GM20431 (cell line): ENCODE measurements around the gene TGFB1.
"Not testable (repeated sequence)": the region's sequence is repeated elsewhere in the genome, so short reads cannot be mapped to it uniquely, and the experiment has no call there.

Source experiments
- in situ Hi-C: fragments of 300-500 bp; cut with MseI, MboI; formaldehyde crosslinking; loops from one replicate; pipeline ENCODE4 v1.15.0; 2020; ENCODE audit warnings: low sequenced_read_pairs; ENCODE audit not compliant: unreplicated experiment

TGFB1 gene

DNA sequence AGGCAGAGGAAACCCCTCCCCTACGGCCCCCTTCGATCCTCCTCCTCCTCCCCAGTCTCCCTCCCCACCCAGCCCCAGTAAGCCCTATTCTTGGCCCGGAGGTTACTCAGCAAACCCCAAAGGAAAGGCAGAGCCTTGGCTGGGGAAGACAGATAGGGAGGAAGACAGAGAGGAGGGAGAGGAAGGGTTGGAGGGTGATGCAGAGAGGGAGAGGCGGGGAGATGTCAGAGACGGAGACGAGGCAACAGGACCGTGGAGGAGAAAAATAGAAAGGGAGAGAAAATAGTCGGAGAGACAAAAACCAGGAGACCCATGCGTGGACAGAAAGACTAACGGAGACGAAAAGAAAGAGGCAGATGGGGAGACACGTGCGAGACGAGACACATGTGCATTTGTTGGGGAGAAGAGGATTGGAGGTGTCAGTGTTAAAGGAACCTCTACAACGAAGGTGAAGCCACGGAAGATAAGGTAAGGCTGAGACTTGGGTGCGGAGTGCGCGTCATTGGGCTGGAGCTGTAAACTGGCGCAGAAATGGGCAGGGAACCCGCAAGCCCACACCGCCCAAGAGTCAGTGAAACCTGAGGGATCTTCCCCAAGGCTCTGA is 2.9 kb downstream of the TGFB1 start:
- in situ Hi-C loops, result no loop called here

DNA sequence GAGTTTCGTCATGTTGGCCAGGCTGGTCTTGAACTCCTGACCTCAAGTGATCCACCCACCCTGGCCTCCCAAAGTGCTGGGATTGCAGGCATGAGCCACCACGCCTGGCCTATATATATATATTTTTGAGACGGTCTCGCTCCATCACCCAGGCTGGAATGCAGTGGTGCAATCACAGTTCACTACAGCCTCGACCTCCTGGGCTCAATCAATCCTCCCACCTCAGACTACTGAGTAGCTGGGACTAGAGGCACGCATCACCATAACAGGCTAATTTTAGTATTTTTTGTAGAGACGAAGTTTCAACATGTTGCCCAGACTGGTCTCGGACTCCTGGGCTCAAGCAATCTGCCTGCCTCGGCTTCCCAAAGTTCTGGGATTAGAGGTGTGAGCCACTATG is 6.8 kb downstream of the TGFB1 start:
- in situ Hi-C loops, result not testable (repeated sequence)

DNA sequence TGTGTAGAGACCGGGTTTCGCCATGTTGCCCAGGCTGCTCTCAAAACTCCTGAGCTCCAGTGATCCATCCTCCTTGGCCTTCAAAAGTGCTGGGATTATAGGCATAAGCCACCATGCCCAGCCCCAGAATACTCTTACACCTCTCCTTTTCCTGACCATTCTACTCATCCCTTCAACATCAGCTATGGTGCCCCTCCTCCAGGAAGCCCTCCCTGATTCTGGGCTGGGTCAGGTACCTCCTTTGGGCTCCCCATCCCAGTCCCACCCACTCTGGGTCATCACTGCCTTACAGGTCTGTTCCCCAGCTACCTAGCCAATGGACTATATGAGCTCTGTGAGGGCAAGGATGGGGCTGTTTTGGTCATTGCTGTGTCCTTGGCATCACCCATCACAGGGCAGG is 9.6 kb downstream of the TGFB1 start:
- in situ Hi-C loops, result no loop called here

DNA sequence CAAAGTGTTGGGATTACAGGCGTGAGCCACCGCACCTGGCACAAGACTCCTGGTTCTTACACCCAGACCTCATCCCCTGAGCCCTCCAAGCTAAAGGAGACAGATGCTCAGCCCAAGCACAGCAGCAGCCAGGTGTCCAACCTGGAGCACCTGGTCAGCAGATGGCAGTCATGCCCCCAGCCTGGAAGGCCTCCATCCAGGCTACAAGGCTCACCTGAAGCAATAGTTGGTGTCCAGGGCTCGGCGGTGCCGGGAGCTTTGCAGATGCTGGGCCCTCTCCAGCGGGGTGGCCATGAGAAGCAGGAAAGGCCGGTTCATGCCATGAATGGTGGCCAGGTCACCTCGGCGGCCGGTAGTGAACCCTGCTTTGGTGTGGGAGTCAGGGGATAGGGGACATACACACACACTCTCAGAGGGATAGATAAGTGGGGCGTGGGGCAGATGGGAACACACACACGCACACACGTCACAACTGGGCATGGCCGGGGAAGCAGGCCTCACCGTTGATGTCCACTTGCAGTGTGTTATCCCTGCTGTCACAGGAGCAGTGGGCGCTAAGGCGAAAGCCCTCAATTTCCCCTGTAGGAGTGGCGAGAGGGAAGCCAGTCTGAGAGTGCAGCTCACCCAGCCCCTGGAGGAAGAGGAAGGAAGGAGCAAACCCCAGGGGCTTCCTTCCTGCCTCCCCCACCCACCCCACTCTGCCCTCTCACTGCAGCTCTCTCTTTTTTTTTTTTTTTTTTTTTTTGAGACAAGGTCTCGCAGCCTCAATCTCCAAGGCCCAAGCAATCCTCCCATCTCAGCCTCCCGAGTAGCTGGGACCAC is 11.8 kb downstream of the TGFB1 start:
- in situ Hi-C loops, result no loop called here

DNA sequence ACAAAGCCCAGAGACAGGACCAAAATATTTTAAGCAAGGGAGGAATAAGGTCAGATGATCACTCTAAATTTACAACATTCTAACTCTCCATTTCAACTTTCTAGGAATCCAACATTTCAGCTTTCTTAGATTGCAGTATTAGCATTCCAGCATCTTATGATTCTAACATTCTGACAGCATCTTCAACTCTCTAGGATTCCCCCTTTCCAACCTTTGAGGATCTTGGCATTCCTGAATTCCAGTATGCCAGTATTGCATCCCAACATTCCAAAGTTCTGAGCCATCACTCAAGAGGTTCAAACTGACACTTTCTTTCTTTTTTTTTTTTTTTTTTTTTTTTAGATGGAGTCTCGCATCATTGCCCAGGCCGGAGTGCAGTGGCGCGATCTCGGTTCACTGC is 13.8 kb downstream of the TGFB1 start:
- in situ Hi-C loops, result no loop called here

DNA sequence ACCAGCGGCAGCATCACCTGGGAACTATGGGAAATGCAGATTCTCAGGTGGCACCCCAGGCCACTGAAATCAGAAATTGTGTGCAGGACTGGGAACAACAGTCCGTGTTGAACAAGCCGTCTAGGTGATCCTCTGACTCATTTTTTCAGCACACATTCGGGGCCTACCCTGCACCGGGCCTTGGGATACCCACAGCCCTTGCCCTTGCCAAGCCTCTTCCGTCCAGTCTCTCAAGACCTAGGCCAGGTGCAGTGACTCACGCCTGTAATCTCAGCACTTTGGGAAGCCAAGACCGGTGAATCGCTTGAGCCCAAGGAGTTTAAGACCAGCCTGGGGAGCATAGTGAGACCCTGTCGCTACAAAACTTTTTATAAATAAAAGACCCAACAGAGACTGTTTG is 18.3 kb downstream of the TGFB1 start:
- in situ Hi-C loops, result no loop called here

DNA sequence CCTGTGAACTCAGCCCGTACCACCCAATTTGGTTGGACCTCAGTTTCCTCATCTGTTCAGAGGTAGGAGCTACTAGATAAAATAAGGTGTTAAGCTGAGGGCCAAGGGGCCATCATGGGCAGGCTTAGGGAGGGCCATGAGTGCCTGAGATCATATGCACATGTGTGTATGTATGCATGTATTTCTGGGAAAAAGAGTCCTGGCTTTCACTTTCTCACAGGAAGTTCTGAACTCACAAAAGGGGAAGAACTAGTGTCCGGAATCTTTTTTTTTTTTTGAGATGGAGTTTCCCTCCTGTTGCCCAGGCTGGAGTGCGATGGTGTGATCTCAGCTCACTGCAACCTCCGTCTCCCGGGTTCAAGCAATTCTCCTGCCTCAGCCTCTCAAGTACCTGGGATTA is 18.9 kb downstream of the TGFB1 start:
- in situ Hi-C loops, result no loop called here

DNA sequence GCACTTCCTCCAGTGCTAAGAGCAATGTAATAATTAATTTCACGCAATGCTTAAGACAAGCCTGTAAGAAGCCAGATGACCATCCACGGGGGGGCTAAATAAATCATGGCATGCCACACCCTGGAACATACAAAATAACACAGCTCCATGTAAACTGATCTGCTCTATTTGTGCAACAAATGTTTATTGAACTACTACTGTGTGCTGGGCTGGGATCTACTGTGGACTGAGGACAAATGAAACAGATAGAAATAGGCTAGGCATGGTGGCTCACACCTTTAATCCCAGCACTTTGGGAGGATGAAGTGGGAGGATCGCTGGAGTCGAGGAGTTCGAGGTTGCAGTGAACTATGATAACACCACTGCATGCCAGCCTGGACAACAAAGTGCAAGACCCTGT is 21.3 kb downstream of the TGFB1 start:
- in situ Hi-C loops, result no loop called here

DNA sequence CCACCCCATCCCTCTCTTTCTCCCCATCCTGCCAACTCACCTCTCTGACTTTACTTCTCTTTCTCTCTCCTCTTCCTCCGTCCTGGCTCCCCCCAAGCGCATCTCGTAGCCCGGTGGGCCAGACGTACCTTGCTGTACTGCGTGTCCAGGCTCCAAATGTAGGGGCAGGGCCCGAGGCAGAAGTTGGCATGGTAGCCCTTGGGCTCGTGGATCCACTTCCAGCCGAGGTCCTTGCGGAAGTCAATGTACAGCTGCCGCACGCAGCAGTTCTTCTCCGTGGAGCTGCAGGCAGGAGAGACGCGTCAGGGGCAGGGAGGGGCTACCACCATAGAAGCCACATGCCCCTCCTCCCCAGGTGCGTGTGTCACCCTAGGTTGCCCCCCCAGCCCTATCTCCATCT is 21.7 kb downstream of the TGFB1 start:
- in situ Hi-C loops, result no loop called here

DNA sequence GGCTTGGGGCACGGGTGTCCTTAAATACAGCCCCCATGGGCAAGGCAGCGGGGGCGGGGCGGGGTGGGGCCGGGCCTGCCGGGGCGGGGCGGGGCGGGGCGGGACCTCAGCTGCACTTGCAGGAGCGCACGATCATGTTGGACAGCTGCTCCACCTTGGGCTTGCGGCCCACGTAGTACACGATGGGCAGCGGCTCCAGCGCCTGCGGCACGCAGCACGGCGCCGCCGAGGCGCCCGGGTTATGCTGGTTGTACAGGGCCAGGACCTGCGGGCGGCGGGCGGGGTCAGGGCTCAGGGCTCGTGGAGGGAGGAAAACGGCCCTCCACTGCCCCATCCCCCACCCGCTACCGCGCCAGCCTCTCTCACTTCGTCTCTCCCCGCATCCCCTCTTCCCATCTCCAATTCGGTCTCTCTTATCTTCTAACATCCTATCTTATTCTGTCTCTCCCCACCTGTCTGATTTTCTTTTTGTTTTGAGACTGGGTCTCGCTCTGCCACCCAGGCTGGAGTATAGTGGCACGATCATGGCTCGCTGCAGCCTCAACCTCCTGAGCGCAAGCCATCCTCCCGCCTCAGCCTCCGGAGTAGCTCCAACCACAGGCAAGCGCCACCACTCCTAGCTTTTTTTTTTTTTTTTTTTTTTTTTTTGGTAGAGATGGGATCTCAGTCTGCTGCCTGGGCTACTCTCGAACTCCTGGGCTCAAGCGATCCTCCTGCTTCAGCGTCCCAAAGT is 22.6 kb downstream of the TGFB1 start:
- in situ Hi-C loops, result no loop called here

DNA sequence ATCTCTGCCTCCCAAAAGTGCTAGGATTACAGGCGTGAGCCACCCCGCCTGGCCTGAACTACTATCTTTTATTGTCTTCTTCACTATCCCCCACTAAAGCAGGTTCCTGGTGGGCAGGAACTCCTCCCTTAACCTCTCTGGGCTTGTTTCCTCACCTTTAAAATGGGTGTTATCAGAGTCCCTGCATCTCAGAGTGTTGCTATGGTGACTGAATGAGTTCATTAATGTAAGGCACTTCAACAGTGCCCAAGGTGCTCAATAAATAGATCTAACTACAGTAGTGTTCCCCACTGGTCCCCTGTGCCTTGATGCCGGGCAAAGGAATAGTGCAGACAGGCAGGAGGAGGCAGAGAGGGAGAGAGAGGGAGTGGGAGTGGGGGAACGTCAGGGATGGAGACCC is 23.2 kb downstream of the TGFB1 start:
- in situ Hi-C loops, result no loop called here

DNA sequence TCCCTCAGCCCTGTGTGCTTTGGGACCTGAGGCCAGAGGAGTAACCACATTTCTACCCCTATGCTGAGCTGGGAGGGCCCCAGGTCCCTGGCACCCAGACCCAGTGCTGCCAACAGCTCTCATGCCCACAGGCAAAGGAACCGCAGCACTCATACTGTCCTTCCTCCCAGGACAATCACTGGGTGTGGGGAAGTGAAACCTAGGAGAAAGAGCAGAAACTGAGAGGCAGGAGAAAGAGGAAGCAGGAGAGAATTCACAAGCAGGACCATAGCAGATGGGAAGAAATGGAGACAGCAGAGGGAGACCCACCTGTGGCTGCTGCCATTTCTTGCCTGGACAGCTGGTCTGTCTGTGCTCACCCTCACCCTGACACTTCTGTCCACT is 24.9 kb downstream of the TGFB1 start:
- in situ Hi-C loops, result no loop called here

DNA sequence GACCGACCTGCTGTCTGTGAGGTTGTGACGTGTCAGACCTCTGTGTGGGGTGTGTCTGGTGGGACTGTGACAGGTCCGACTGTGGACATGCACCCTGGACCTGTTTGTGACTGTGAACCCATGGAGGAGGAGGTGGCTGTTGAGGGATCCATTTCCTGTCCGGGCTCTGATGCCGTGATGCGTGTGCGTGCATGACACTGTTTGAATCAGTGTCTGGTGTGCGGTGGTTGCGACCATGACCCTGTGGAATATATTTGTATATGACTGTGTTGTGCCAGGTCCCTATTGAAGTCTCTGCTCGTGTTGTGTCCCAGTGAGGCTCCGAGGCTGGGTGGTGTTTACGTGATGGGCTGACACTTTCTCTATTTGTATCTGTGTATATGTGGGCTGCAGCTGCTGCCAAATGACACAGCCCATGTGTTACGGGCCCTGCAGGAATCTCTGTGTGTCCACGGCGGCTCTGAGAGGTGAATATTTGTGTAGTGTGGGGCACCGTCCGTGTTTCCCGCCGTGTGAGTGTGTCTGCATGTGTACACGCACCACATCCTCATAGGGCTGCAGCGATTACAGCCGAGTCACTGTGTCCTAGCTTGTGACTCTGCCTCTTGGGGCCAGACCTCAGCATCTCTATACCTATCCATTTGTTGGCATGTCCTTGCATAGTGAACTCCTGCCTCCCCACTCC is 25.4 kb downstream of the TGFB1 start:
- in situ Hi-C loops, result no loop called here

DNA sequence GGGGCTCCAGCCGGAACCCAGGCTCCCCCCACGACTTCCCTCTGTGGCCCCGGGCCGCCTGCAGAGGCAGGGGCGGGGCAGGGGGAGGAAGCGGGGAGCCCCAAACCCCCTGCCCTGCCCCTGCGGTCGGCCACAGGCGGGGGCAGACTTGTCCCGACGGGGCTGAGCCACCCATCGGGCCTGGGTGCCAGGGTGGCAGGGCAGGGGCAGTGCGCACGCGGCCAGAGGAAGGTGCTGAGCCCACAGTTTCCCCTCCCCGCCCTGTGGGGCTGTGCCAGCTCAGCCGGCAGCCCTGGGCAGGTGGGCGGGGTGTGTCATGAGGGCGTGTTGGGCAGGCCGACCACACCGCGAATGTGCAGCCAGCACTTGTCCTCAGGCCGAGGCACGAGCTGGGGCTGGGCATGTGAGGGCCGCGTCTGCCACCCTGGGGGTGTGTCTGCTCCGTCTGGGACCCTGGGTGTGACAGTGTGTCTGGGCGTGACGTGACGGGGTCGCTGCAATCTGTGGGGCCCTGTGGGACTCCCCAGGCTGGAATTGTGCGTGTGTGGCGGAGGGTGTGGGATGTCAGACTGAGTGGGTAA is 26.1 kb downstream of the TGFB1 start:
- in situ Hi-C loops, result no loop called here

DNA sequence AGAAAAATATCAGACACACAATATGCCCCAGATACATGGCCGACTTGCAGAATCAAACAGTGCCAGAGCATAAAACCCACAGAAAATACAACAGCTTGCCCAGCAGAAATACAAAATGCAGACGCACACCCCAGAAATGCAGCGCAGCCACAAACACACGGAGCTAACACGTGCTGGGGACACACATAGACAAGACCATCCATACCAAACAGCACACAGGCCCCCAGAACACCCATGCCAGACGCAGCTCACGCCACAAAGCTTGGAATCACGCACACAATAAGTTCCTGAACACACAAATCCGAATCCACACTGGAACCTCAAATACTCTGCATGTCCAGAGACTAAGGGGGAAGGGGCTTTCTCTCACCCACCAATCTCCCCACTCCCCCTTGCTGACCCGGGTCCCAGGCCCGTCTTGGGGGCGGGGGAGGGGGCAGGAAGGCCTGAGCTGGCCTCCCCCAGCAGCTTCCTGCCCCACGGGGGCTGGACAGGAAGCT is 26.6 kb downstream of the TGFB1 start:
- in situ Hi-C loops, result no loop called here

DNA sequence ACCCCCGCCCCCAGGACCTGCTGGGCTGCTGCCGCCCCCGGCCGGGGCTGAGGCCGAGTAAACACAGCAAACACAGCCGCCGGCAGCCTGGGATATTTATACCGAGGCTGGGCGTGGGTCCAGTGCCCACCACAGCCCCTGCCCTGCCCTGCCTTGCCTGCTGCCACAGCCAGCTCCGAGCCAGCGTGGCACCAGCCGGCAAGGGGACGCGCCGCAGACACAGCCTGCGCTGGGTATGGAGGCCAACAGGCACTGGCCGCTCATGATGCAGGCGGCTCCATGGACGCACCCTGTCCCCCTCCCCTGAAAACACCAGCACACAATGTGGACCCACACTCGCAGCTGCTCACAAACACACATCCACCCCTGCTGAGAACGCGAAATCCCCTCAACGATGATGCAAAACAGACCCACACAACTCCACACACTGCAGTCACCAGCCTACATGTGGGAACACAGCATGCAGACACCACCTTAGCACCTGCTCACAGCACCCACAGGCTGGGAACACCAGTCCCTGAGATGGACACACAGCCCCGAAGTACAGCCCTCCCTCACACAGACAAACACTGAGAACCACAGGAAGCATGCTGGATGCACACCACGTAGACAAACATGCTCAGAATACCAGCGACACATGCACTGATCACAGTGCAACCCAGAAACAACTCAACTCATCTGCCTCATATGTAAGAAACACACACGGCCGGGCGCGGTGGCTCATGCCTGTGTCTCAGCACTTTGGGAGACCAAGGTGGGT is 27.6 kb downstream of the TGFB1 start:
- in situ Hi-C loops, result no loop called here

DNA sequence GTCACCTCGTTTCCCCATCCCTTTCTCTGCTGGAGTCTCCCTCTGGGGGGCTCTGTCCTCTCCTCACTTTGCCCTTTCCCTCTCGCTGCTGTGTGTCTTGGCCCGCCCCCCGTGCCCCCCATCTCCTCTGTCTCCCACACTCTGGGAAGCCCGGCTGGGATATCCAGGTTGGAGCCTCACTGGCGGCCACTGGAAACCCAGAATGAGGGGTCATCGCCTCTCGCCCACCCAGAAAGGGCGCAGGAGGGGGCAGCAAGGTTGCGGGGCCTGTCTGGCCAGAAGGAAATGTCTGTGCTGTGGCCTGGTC is 28.1 kb downstream of the TGFB1 start:
- in situ Hi-C loops, result no loop called here

DNA sequence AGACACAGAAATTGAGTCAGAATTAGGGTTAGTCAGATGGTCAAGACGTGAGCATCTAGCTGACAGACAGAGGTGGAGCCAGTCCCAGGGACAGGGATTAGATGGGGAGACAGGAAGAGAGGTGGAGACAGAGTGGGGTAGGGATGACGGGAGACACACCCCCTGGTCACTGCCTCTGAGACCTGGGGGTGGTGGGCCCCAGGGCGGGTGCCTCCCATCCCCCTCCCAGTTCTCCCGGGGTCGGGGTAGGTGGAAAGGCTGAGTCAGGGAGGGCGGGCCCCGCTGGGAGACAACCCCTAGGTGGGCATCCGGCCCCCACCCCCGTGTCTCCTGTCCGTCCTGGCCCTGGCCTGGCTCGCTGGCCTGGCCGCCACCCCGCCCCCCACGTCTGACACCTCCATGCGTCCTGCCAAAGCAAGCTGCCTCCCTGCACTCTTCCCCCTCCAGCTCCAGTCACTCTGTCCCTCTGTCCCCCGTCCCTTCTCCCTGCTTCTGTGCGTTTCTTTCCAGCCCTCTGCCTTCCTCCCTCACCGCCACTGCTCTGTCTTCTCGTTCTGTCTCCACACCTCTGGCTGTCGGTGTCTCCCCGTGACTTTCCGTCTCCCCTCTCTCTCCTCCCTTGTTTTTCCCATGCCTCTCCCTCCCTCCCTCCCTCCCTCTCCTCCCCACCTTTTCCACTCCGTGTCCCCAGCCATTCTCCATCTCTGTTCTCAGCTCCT is 28.6 kb downstream of the TGFB1 start:
- in situ Hi-C loops, result no loop called here

DNA sequence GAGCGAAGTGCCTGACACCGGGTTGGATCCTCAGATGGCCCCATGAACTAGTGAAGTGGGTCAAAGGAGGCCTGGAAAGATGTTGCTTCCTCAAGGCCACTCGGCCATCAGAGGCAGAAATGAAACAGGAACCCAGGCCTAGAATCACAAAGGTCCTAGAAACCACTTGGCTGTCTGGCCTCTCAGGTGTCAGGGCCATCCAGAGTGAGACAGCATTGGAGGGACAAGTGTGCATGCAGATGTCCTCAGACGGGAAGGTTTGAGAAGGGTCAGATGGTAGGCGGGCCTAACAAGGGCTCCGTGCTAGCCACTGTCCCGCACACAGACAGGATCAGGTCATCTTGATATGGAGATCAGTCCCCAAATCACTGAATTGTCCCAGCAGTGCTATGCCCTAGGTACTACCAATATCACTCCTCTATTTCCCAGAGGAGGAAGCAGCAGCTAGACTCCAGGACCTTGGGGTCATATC is 29.5 kb downstream of the TGFB1 start:
- in situ Hi-C loops, result no loop called here
